Activated CD4-positive, alpha-beta T cell treated with anti-CD3 and anti-CD28 coated beads, Interleukin-2, amount 50 U/mL, for 16 hours (primary cell): ENCODE data around the gene RIMOC1.
"Not testable (repeated sequence)": the region's sequence is repeated elsewhere in the genome, so short reads cannot be mapped to it uniquely, and the experiment has no call there.

Experiments
- DNase-seq: peaks from one replicate; pipeline ENCODE4 v3.0.0-alpha.2; 2020

Gene RIMOC1

GRCh38 chr5:41892031-41892430, 12.1 kb upstream of the RIMOC1 start:
- DNase-seq, result no peak

GRCh38 chr5:41893074-41893851, 10.9 kb upstream of the RIMOC1 start:
- DNase-seq, result no peak

GRCh38 chr5:41896230-41896629, 7.9 kb upstream of the RIMOC1 start:
- DNase-seq, result no peak

GRCh38 chr5:41903382-41903891, 707 bp upstream of the RIMOC1 start:
- DNase-seq, result no peak

GRCh38 chr5:41906151-41906550, 2.0 kb downstream of the RIMOC1 start:
- no peak for DNase-seq

- DNase-seq, result no peak
These were observed 4.4 kb downstream of the RIMOC1 start for GRCh38 chr5:41908374-41909079.

GRCh38 chr5:41918105-41918504, 14.0 kb downstream of the RIMOC1 start:
- no peak for DNase-seq

- DNase-seq, result no peak
These were observed 17.0 kb downstream of the RIMOC1 start for GRCh38 chr5:41921166-41921565.

GRCh38 chr5:41921874-41922273, 17.7 kb downstream of the RIMOC1 start:
- no peak for DNase-seq

- DNase-seq, result no peak
These were observed 20.4 kb downstream of the RIMOC1 start for GRCh38 chr5:41924526-41924871.

- DNase-seq, result peak; percentile 90
These were observed 20.9 kb downstream of the RIMOC1 start, which contains the start of gene FBXO4 for GRCh38 chr5:41924872-41925554. Gene FBXO4, plus strand, starts transcription at chr5:41925281. Its CDS starts 29 bp downstream, at chr5:41925310.

GRCh38 chr5:41925555-41925951, 21.4 kb downstream of the RIMOC1 start:
- peak; percentile 25 for DNase-seq

- DNase-seq, result no peak
These were observed 23.5 kb downstream of the RIMOC1 start for GRCh38 chr5:41927604-41928003.

GRCh38 chr5:41929035-41929434, 24.9 kb downstream of the RIMOC1 start:
- no peak for DNase-seq

GRCh38 chr5:41932770-41933169, 28.6 kb downstream of the RIMOC1 start:
- no peak for DNase-seq

GRCh38 chr5:41935544-41935943, 31.4 kb downstream of the RIMOC1 start:
- DNase-seq, result no peak

GRCh38 chr5:41940641-41941040, 36.5 kb downstream of the RIMOC1 start:
- no peak for DNase-seq

- not testable (repeated sequence) for DNase-seq
These were observed 41.3 kb downstream of the RIMOC1 start for GRCh38 chr5:41945332-41945955.

GRCh38 chr5:41951224-41951623, 47.1 kb downstream of the RIMOC1 start:
- DNase-seq, result no peak
